DOHH2 (cell line): ENCODE measurements around the gene PSAT1.

Experiments used
- H3F3A ChIP-seq: fragments of 200-600 bp; sonication (generic), shearing (Covaris generic); 2 replicates; pipeline ENCODE4 v1.6.0; 2016; ENCODE audit warnings: antibody characterized with exemption, mild to moderate bottlenecking; ENCODE audit not compliant: control insufficient read depth, insufficient read depth
- H3K27ac ChIP-seq: fragments of 200-600 bp; sonication (generic); 2 replicates; pipeline ENCODE4 v1.5.1; 2014; ENCODE audit warnings: low read depth, mild to moderate bottlenecking, low read length, moderate library complexity
- H3K27me3 ChIP-seq: fragments of 200-600 bp; sonication (generic); 2 replicates; pipeline ENCODE4 v1.6.1; 2014; ENCODE audit warnings: mild to moderate bottlenecking, low read length, mixed read lengths; ENCODE audit not compliant: control insufficient read depth
- H3K36me3 ChIP-seq: fragments of 200-600 bp; sonication (generic); 2 replicates; pipeline ENCODE4 v1.6.1; 2014; ENCODE audit warnings: mild to moderate bottlenecking, low read length, moderate library complexity, mixed read lengths; ENCODE audit not compliant: control insufficient read depth
- H3K4me1 ChIP-seq: fragments of 200-600 bp; sonication (generic); 2 replicates; pipeline ENCODE4 v1.6.1; 2014; ENCODE audit warnings: mild to moderate bottlenecking, low read length, mixed read lengths; ENCODE audit not compliant: control insufficient read depth
- H3K4me2 ChIP-seq: fragments of 200-600 bp; sonication (generic); 2 replicates; pipeline ENCODE4 v1.6.0; 2014; ENCODE audit warnings: mild to moderate bottlenecking, low read length, moderate library complexity
- H3K4me3 ChIP-seq: fragments of 200-600 bp; sonication (generic); 2 replicates; pipeline ENCODE4 v1.5.1; 2014; ENCODE audit warnings: mild to moderate bottlenecking, low read length, mixed read lengths
- H3K79me2 ChIP-seq: fragments of 200-600 bp; sonication (generic); 2 replicates; pipeline ENCODE4 v1.6.1; 2014; ENCODE audit warnings: mild to moderate bottlenecking, low read length, mixed read lengths; ENCODE audit not compliant: control insufficient read depth
- H3K9me2 ChIP-seq: fragments of 200-600 bp; sonication (generic); replicated peaks from 2 replicates; pipeline ENCODE4 v1.6.1; 2014; ENCODE audit warnings: mild to moderate bottlenecking, low read length, mixed read lengths; ENCODE audit not compliant: control insufficient read depth
- H3K9me3 ChIP-seq: fragments of 200-600 bp; sonication (generic); 2 replicates; pipeline ENCODE4 v1.6.1; 2014; ENCODE audit warnings: antibody characterized with exemption, low read length, mixed read lengths; ENCODE audit not compliant: control insufficient read depth, insufficient read depth
- H4K20me1 ChIP-seq: fragments of 200-600 bp; sonication (generic); 2 replicates; pipeline ENCODE4 v1.6.0; 2014; ENCODE audit warnings: low read depth, mild to moderate bottlenecking, antibody characterized with exemption, low read length, moderate library complexity; ENCODE audit not compliant: control insufficient read depth, insufficient read depth
- CTCF ChIP-seq: fragments of 200-600 bp; sonication (generic); IDR thresholded peaks from one replicate; pipeline ENCODE4 v1.5.1; 2014; ENCODE audit warnings: antibody characterized with exemption, mild to moderate bottlenecking, low read depth, low read length; ENCODE audit not compliant: poor library complexity, severe bottlenecking
- EZH2phosphoT487 ChIP-seq: fragments of 200-600 bp; sonication (generic); IDR thresholded peaks from 2 replicates; pipeline ENCODE4 v1.6.1; 2017; ENCODE audit warnings: borderline replicate concordance, mild to moderate bottlenecking, antibody characterized with exemption, low read length, moderate library complexity, mixed read lengths

PSAT1 gene

GRCh38 chr9:78369639-78370219 lies 72.8 kb downstream of the PSAT1 start:
- Histone ChIP-seq H3K4me1 (no peaks in the 10 kb centered on the region), H3K27me3 (peaks cover 2% of the 10 kb centered on the region; the same call in 1 of the 2 replicates), H3K9me3 (no peaks in the 10 kb centered on the region), H3K4me2 (no peak overlapping the region), H3K36me3 (no peaks in the 10 kb centered on the region), H3K9me2 (no peaks in the 10 kb centered on the region), H3K4me3 (no peak overlapping the region), H3K27ac (no peak overlapping the region), H3K79me2 (no peaks in the 10 kb centered on the region), H4K20me1 (no peaks in the 10 kb centered on the region), H3F3A (no peaks in the 10 kb centered on the region)
- TF ChIP-seq EZH2phosphoT487 (no peak), CTCF (peak; percentile 99)

DNA sequence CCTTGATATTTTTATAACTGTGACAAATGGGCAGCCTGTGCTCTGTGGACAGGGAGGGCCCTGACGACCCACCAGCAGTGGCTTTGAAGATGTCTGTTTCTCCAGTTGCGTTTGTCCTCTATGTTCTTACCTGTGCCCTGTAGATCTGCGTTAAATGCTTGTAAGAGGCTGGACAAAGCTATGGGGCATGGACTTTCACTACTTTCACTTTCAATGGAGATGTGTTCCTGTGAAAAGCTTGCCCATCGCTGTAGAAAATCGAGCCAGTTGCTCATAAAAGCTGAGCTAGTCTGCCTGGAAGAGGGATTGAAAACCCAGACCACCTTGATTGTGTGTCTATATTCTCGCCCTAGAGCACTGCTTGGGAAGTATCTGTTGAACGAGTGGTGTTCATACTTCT lies 74.1 kb downstream of the PSAT1 start:
- no peaks in the 10 kb centered on the region for H3K79me2 ChIP-seq
- no peaks in the 10 kb centered on the region for H3K36me3 ChIP-seq
- no peak for TF ChIP-seq CTCF
- no peak for TF ChIP-seq EZH2phosphoT487
- H3K27ac ChIP-seq = no peak overlapping the region
- no peaks in the 10 kb centered on the region for H3K9me2 ChIP-seq
- H3K9me3 ChIP-seq = no peaks in the 10 kb centered on the region
- no peaks in the 10 kb centered on the region for H3K4me1 ChIP-seq
- H3K4me2 ChIP-seq = no peak overlapping the region
- no peak overlapping the region for H3K4me3 ChIP-seq
- 0 out of 2 replicates have a peak, but pooled peaks cover 2% of the 10 kb centered on the region for H3K27me3 ChIP-seq
- H4K20me1 ChIP-seq = no peaks in the 10 kb centered on the region
- H3F3A ChIP-seq = no peaks in the 10 kb centered on the region

DNA sequence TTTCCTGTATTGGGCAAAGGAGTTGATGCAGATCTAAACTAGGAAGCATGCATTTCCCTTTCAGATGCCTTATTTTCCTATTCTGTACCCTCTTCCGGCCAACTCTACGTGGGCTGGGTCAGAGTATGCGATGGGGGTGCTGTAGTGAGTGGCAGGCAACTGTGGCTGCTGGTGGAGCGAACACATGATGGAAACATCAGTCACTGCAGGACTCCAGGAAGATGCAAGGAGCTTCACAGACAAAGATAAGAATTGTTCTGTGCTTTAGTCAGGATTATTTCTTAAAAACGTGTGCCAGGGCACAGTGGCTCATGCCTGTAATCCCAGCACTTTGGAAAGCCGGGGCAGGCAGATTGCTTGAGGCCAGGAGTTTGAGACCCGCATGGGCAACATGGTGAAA lies 75.1 kb downstream of the PSAT1 start:
- Histone ChIP-seq H3K4me3 (no peak overlapping the region), H3K9me3 (no peaks in the 10 kb centered on the region; the same call in 1 of the 2 replicates), H3K79me2 (no peaks in the 10 kb centered on the region), H3K9me2 (no peaks in the 10 kb centered on the region), H3K4me1 (no peaks in the 10 kb centered on the region), H3K4me2 (no peak overlapping the region), H3K27ac (no peak overlapping the region), H3K36me3 (no peaks in the 10 kb centered on the region), H3K27me3 (0 out of 2 replicates have a peak, but pooled peaks cover 2% of the 10 kb centered on the region), H4K20me1 (no peaks in the 10 kb centered on the region), H3F3A (no peaks in the 10 kb centered on the region)
- TF ChIP-seq EZH2phosphoT487 (no peak), CTCF (no peak)
